Activated T-helper 2 cell treated with anti-CD3 and anti-CD28 coated beads, Interferon-gamma antibody, Interleukin-2, Interleukin-4, amounts not matched to agents 10 μg/mL and 5 μg/mL and 100 μg/mL, durations not matched to agents 14 hours and 24 hours and 36 hours (primary cell): ENCODE measurements around the gene KIF7. TPM values are rescaled to one million over a fixed set of nuclear protein-coding genes. Genes with fewer than 3 reads are reported as not detected.

Source experiments
- DNase-seq: peaks from one replicate; pipeline ENCODE4 v3.0.0; 2021; ENCODE audit warnings: low spot score
- H3K27ac Mint-ChIP-seq: one replicate; pipeline ENCODE4 v1.8.0; 2021; ENCODE audit warnings: mixed read lengths
- H3K27me3 Mint-ChIP-seq: one replicate; pipeline ENCODE4 v1.8.0; 2021; ENCODE audit warnings: low read depth, mixed read lengths
- H3K36me3 Mint-ChIP-seq: one replicate; pipeline ENCODE4 v1.8.0; 2021; ENCODE audit warnings: low read depth, mixed read lengths
- H3K4me1 Mint-ChIP-seq: one replicate; pipeline ENCODE4 v1.8.0; 2021; ENCODE audit warnings: low read depth, mixed read lengths
- H3K4me3 Mint-ChIP-seq: one replicate; pipeline ENCODE4 v1.8.0; 2021; ENCODE audit warnings: low read depth, mild to moderate bottlenecking, moderate library complexity, mixed read lengths
- H3K9me3 Mint-ChIP-seq: one replicate; pipeline ENCODE4 v1.8.0; 2021; ENCODE audit warnings: mixed read lengths
- intact Hi-C: fragments of 100-400 bp; cut with micrococcal nuclease; formaldehyde crosslinking; loops from one replicate; pipeline ENCODE4 v1.15.1; 2023
- total RNA-seq: library from RNA; stranded (reverse); gene quantifications from 2 replicates; pipeline ENCODE4 v1.2.3, GENCODE V29; 2022

KIF7 gene
- total RNA-seq, 1 donor from 2014 or later, result 4.2 TPM

DNA sequence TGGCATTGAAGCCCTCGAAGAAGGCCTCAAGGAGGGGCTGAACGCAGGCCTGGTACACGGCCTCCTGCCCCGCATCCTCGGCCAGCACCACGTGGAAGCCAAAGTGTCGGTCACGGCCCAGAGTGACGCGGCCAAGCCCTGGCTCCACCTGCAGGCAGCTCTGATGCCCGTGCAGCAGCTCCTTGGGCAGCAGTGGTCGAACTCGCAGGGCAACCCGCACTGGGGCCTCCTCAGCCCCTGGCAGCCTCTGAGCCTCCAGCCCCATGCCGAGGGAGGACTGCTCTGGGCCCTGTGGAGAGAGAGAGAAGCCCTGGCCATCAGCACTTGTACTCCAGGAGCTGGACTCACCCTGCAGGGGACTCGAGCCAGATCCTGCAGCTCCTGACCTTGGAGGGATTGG lies 2.6 kb downstream of the KIF7 start:
- intact Hi-C loops, result no loop called here
- no peaks in the 10 kb centered on the region for H3K9me3 Mint-ChIP-seq
- no peak overlapping the region for H3K4me3 Mint-ChIP-seq
- peaks cover 20% of the 10 kb centered on the region for H3K4me1 Mint-ChIP-seq
- peaks cover 4% of the 10 kb centered on the region for H3K36me3 Mint-ChIP-seq
- H3K27me3 Mint-ChIP-seq, result peaks cover 29% of the 10 kb centered on the region
- no peak overlapping the region for H3K27ac Mint-ChIP-seq
- no peak for DNase-seq

DNA sequence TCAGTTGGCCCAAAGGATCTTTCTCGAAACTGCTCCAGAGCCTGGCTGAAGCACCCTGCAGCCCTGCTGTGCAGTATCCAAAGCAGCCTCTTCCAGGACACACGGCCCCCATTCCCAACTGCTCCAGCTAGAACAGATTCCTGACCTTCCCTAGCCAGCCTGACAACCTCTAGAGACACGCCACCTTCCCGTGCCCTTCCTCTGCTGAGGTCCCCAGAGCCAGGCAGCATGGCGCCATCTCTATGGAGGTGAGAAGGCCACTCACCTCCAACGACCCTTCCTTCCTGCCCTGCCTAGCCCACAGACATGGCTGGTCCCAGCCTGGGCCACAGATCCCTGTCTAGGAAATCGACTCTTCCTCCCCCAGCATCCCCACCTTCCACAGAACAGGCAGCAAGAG lies 3.1 kb downstream of the KIF7 start:
- Mint-ChIP-seq H3K4me3 (no peak overlapping the region), H3K4me1 (peaks cover 20% of the 10 kb centered on the region), H3K27me3 (peaks cover 28% of the 10 kb centered on the region), H3K9me3 (no peaks in the 10 kb centered on the region), H3K27ac (no peak overlapping the region), H3K36me3 (peaks cover 4% of the 10 kb centered on the region)
- DNase-seq, result no peak
- intact Hi-C loops, result no loop called here

DNA sequence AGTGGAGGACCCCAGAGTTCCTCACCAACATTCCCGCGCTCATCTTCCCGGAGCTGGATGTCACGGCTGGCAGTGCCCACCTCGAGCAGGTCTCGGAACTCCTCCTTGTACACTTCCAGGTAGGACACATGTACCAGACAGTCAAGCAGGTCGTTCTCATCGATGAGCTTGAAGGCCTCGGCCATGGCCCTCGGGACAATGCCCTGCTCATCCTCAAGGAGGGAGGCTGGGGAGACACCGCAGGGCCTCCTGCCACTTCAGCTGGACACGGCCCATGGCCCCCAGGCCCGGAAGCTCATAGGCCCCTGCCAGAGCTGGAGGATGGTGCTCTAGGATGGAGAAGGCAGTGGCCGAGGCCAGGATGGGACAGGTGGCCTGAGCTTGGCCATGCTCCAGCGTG lies 5.6 kb downstream of the KIF7 start:
- Mint-ChIP-seq H3K9me3 (no peaks in the 10 kb centered on the region), H3K27ac (no peak overlapping the region), H3K4me3 (no peak overlapping the region), H3K36me3 (peaks cover 3% of the 10 kb centered on the region), H3K4me1 (peaks cover 5% of the 10 kb centered on the region), H3K27me3 (peaks cover 17% of the 10 kb centered on the region)
- intact Hi-C loops, result loop anchor here (10.0 kb wide), 1 partner anchor 55 kb away; no protein-coding TSS in a partner anchor
- DNase-seq, result no peak

DNA sequence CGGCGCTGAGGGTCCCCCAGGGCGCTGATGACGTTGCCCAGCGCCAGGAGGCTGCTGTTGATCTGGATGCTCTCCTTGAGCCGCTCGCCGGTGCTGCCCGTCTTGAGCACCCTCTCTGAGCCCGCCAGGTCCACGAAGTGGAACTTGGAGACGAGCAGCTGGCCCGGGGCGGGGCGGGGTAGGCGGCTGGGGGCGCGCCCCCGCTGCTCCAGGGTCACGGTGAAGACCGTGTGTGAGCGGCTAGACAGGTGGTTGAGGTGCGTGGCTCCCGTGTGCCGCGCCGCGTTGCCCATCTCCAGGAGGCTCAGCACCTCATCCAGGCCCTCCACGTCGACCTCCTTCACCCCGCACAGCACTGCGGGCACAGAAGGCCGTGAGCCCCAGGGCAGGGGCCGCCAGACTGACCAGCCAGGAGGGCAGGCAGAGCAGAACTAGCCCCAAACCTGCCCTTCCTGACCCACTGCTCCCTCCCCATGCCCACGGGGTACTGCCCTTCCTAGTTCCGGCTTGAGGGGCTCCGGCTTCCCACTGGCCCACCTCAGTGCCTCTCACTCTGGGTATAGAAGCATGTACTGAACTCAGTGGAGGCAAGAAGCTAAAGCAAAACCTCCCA lies 6.1 kb downstream of the KIF7 start:
- Mint-ChIP-seq H3K36me3 (no peaks in the 10 kb centered on the region), H3K27ac (no peak overlapping the region), H3K4me1 (no peaks in the 10 kb centered on the region), H3K4me3 (no peak overlapping the region), H3K9me3 (no peaks in the 10 kb centered on the region), H3K27me3 (peaks cover 11% of the 10 kb centered on the region)
- no peak for DNase-seq
- intact Hi-C loops, result loop anchor here (10.0 kb wide), 1 partner anchor 56 kb away; no protein-coding TSS in a partner anchor

DNA sequence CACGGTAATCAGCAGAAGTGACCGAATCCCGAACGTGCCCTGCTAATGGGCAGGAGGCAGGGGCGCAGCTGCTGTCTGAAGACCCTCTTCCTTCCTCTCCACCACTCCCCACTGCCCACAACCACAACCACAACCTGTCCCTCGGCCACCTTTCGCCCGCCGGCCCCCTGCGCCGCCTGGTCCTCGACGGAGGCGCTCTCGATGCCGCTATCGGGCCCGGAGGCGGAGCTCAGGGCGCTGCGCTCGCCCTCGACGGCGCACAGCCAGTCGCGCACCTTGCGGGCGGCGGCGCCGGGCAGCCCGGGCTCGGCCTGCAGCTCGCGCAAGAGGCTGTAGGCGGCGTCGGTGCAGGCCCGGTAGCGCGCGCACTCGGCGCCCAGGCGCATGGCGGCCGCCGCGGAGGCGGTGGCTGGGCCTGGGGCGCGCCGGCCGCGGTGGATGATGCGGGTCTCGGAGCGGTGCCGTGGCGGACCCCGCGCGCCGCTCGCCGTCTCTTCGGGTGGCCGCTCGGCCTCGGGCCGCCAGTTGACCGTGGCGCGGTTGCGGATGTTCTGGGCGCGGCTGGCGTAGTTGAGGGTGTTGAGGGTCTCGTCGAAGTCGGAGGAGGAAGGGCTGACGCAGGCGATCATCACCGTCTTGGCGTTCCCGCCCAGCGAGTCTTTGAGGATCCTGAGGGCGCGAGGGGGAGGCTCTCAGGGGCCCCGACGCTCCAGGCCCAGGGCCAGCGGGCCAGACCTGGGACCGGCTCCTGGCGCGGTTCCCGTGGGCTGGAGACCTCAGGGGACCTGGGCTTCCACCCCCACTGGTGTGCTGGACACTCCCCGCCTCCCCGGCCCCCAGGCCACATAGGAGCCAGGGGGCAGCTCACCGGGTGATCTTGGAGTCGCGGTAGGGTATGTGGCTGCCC lies 6.9 kb downstream of the KIF7 start:
- Mint-ChIP-seq H3K4me3 (no peak overlapping the region), H3K9me3 (no peaks in the 10 kb centered on the region), H3K27ac (no peak overlapping the region), H3K4me1 (no peaks in the 10 kb centered on the region), H3K27me3 (peaks cover 7% of the 10 kb centered on the region), H3K36me3 (no peaks in the 10 kb centered on the region)
- no peak for DNase-seq
- intact Hi-C loops, result loop anchor here (10.0 kb wide), 1 partner anchor 56 kb away; no protein-coding TSS in a partner anchor

DNA sequence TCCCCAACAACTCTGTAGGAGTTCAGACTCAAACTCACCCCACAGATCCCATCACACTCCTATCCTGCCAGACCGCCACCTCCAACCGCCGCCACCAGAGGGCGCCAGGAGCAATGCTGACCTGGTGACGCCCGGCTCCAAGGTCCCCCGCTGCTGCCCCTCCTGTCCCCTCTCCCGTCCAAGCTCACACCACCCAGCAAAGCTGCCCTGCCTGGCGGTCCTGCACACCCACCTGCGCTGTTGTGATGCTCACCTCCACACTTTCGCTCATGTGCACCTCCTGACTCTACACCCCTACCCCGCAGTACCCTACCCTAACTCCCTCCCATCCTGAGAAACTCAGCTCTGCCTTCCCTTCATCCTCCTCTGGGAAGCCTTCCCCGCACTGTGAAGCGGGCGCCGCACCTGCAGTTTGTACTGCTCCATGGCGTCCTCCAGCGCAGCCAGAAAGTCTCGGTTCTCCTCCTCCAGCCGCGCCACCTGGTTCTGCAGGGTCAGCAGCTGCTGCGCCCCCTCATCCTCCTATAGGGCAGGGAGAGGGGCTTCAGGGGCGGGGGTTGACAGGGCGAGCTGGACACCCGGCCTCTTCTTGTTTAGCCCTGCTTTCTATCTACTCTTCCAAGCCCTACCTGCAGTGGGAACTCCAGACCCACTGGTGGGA lies 7.9 kb downstream of the KIF7 start:
- Mint-ChIP-seq H3K36me3 (no peaks in the 10 kb centered on the region), H3K27ac (no peak overlapping the region), H3K4me3 (no peak overlapping the region), H3K27me3 (peaks cover 2% of the 10 kb centered on the region), H3K4me1 (no peaks in the 10 kb centered on the region), H3K9me3 (no peaks in the 10 kb centered on the region)
- intact Hi-C loops, result loop anchor here (10.0 kb wide), 1 partner anchor 57 kb away; no protein-coding TSS in a partner anchor
- peak; percentile 51 for DNase-seq

DNA sequence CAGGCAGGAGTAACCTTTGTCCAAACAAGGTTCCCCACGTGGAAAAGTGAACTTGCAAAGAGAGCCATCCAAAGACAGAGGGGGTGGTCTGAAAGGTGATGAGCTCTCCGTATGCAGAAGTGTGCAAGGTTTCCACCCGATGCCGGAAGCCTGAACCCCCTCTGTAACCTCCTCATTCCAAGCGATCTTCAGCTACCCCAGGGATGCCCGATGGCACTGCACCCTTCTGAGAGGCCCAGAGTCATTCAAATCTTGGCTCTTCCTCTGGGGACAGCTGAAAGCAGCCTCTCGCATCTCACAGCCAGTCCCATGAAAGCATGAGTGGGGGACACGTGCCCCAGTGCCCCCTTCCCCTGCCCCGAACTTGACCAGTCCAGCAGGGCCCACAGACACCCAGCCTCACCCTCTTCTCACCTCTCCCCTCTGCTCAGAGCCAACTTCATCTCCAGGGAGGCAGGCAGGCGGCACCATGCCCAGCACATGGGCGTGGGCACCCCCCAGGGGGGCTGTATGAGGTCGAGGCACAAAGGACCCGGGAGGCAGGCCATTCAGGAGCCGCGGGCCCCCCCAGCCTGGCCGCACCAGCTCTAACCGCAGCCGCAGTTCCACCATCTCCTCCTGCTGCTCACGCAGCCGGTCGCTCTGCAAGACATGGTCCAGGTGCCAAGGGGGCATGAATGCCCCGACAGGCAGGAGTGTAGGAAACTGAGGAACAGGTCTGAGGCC lies 8.7 kb downstream of the KIF7 start:
- Mint-ChIP-seq H3K27me3 (no peaks in the 10 kb centered on the region), H3K9me3 (no peaks in the 10 kb centered on the region), H3K4me1 (no peaks in the 10 kb centered on the region), H3K4me3 (no peak overlapping the region), H3K27ac (no peak overlapping the region), H3K36me3 (no peaks in the 10 kb centered on the region)
- DNase-seq, result no peak
- intact Hi-C loops, result loop anchor here (10.0 kb wide), 1 partner anchor 58 kb away; no protein-coding TSS in a partner anchor

DNA sequence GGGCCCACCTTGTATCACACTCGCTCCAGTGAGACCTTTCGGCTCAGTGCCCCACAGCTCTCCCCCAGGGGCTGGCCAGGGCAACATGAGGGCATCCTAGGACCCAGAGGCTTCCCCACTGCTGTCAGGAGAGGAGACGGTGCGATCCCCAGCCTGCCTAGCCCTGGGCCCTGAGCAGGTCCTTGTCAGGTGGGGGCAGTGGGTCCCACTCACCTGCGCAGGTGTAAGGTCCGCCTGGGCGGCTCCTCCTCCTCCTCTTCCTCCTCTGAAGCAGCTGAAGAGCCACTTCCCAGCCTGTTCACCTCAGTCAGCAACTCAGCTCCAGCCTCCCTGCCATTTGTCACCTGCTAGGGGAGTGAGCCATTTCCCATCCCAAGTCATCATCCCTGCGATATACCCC lies 9.6 kb downstream of the KIF7 start:
- intact Hi-C loops, result loop anchor here (10.0 kb wide), 1 partner anchor 59 kb away; no protein-coding TSS in a partner anchor
- DNase-seq, result no peak
- Mint-ChIP-seq H3K9me3 (no peaks in the 10 kb centered on the region), H3K27me3 (no peaks in the 10 kb centered on the region), H3K27ac (no peak overlapping the region), H3K36me3 (peaks cover under 1% of the 10 kb centered on the region), H3K4me1 (no peaks in the 10 kb centered on the region), H3K4me3 (no peak overlapping the region)

DNA sequence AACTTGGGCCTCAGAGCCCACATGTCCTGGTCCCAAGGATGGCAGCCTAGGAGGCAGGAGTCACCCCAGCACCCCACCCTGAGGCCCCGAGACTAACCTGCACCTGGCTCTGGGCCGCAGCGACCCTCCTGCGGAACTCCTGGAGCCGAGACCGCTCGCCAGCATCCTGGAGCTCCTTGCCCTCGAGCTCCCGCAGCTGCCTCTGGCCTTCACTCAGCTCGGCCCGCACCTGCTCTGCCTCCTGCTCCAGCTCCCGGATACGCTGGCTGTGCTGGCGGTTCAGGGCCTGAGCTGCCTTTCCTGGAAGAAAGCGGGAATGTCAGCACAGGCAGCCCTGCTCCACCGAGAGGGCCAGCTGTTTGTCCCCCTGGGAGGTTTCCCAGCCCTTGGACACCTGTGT lies 13.2 kb downstream of the KIF7 start:
- no peak overlapping the region for H3K4me3 Mint-ChIP-seq
- H3K9me3 Mint-ChIP-seq, result no peaks in the 10 kb centered on the region
- no peaks in the 10 kb centered on the region for H3K27me3 Mint-ChIP-seq
- intact Hi-C loops, result loop anchor here (10.0 kb wide), 1 partner anchor 63 kb away; no protein-coding TSS in a partner anchor
- no peak overlapping the region for H3K27ac Mint-ChIP-seq
- H3K36me3 Mint-ChIP-seq, result peaks cover 7% of the 10 kb centered on the region
- DNase-seq, result no peak
- H3K4me1 Mint-ChIP-seq, result no peaks in the 10 kb centered on the region

DNA sequence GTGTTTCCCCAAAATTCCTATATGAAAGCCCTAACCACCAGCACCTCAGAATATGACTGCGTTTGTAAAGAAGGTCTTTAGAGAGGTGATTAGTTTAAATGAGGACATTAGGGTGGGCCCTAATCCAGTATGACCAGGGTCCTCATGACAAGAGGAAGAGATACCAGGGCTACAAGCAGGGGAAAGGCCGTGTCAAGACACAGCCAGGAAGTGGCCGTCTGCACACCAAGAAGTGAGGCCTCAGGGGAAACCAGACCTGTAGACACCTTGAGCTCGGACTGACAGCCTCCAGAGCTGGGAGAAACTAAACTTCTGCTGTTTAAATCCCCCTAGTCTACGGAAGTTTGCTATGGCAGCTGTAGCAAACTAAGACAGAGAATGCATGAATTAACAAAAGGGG lies 14.2 kb downstream of the KIF7 start:
- no peak for DNase-seq
- Mint-ChIP-seq H3K9me3 (no peaks in the 10 kb centered on the region), H3K4me3 (no peak overlapping the region), H3K27me3 (no peaks in the 10 kb centered on the region), H3K4me1 (no peaks in the 10 kb centered on the region), H3K27ac (no peak overlapping the region), H3K36me3 (peaks cover 7% of the 10 kb centered on the region)
- intact Hi-C loops, result loop anchor here (10.0 kb wide), 1 partner anchor 64 kb away; no protein-coding TSS in a partner anchor

DNA sequence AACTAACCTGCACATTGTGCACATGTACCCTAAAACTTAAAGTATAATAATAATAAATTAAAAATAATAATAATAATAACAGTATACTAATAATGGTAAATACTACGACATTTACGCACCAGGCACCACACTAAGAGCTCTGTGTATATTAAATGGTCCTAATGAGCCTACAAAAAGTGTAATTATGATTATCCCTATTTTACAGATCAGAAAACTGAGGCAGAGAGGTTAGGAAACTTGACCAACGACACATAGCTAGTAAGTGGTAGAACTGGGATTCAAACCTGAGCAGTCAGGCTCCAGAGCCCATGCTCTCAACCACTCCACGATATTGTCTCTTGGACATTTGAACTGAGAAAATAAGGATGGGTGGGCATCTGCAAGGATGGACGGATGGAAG lies 15.0 kb downstream of the KIF7 start:
- H3K27ac Mint-ChIP-seq, result no peak overlapping the region
- intact Hi-C loops, result loop anchor here (10.0 kb wide), 1 partner anchor 65 kb away; no protein-coding TSS in a partner anchor
- no peak overlapping the region for H3K4me3 Mint-ChIP-seq
- peaks cover 9% of the 10 kb centered on the region for H3K36me3 Mint-ChIP-seq
- peaks cover 4% of the 10 kb centered on the region for H3K9me3 Mint-ChIP-seq
- no peaks in the 10 kb centered on the region for H3K4me1 Mint-ChIP-seq
- no peaks in the 10 kb centered on the region for H3K27me3 Mint-ChIP-seq
- DNase-seq, result no peak

DNA sequence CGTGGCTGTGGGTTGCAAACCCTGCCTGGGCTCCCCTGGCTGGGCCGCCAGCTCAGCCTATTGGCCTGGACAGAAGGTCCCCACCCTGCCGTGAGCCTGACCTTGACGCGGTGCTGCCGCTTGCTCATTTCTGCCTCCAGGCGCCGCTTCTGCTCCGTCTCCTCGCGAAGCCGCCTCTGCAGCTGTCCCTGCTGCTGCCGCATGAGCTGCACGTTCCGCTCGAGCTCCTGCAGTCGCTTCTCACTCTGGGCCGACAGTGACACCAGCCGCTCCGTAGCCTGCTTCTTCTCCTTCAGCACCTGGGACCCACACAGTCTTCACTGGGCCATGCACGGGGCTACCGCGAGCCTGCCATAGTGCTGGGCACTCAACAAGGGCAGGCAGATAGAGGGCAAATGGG lies 21.7 kb downstream of the KIF7 start:
- intact Hi-C loops, result no loop called here
- Mint-ChIP-seq H3K27ac (no peak overlapping the region), H3K27me3 (no peaks in the 10 kb centered on the region), H3K9me3 (peaks cover 4% of the 10 kb centered on the region), H3K36me3 (peaks cover 45% of the 10 kb centered on the region), H3K4me1 (no peaks in the 10 kb centered on the region), H3K4me3 (no peak overlapping the region)
- no peak for DNase-seq
